HG03342 (cell line): ENCODE results near the gene CCDC13.

ENCODE experiments used
- ATAC-seq: cut with Tn5 transposase; IDR thresholded peaks from one replicate; pipeline ENCODE4 v1.9.1; 2021; ENCODE audit warnings: mild to moderate bottlenecking, moderate library complexity; ENCODE audit not compliant: unreplicated experiment

CCDC13 gene

DNA sequence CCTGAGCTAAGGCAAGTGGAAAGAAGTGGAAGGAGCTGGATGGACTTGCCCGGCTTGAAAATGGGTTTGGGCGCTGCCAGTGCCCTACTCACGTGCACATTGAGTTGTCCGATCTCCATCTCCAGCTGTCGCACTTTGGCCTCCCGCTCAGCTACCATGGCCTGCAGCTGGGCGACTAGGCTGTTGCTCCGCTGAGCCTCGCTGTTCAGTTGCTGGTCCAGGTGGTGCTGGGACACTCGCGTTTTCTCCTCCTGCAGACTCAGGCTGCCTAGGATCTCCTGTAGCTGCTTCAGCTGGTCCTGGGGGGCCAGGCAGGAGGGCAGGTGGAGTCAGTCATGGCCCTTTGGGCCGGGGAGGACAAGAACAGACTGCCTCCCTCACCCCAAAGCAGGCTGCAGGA, 37.4 kb downstream of the CCDC13 start:
- no peak for ATAC-seq

DNA sequence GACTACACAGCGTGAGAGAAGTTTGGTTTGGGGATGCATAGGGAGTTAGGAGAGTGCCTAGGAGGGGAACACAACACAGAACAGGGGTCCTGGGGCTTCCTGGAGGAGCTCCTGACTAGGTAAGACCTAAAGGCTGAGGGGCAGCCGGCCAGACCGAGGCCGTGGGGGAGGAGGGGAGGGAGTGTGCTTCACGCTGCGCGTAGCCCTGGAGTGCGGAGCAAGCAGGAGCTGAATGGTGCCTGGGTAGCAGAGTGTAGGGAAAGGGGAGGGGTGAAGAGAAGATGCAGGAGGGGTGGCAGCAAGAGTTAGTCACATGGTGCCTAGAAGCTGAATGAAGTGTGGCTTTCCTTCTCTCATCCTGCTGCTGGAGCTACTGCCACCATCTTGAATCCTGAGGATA, 38.0 kb downstream of the CCDC13 start:
- no peak for ATAC-seq

GRCh38 chr3:42734263-42734860, 38.7 kb downstream of the CCDC13 start:
- ATAC-seq = no peak

- ATAC-seq = no peak
Observed at GRCh38 chr3:42733501-42734262, 39.4 kb downstream of the CCDC13 start.

- ATAC-seq = no peak
Observed at GRCh38 chr3:42732829-42733459, 40.1 kb downstream of the CCDC13 start.

- no peak for ATAC-seq
Observed at GRCh38 chr3:42732196-42732828, 40.7 kb downstream of the CCDC13 start.

DNA sequence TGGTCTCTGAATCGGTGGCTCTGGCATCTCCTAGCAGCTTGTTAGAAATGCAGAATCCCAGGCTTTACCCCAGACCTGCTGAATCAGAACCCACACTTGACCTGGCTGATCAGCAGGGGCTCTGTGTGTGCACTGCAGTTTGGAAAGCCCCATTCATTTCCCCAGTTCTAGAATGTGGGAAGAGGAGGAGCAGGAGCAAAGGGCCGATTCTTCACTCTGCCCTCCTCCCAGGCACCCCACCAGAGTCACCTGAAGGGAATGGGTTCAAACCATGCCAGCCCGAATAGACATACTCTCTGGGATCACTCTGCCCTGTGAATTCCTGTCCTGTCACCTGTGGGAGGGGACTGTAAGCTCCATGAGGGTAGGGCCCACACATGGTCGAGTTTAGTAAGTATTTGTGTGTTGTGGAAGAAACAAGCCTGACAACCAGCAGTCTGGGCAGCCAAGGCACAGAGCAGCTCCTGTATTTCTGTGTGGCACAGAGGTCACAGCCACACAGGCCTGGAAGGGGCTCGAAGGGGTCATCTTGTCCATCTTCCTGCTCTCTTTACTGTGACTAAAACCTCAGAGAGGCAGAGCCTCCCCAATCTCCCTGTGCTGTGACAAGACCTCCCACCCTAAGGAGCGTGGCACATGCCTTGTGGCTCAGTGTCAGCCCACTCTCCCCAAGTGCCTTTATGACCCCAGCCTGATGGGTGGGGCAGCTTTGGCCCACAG, 41.4 kb downstream of the CCDC13 start:
- no peak for ATAC-seq

DNA sequence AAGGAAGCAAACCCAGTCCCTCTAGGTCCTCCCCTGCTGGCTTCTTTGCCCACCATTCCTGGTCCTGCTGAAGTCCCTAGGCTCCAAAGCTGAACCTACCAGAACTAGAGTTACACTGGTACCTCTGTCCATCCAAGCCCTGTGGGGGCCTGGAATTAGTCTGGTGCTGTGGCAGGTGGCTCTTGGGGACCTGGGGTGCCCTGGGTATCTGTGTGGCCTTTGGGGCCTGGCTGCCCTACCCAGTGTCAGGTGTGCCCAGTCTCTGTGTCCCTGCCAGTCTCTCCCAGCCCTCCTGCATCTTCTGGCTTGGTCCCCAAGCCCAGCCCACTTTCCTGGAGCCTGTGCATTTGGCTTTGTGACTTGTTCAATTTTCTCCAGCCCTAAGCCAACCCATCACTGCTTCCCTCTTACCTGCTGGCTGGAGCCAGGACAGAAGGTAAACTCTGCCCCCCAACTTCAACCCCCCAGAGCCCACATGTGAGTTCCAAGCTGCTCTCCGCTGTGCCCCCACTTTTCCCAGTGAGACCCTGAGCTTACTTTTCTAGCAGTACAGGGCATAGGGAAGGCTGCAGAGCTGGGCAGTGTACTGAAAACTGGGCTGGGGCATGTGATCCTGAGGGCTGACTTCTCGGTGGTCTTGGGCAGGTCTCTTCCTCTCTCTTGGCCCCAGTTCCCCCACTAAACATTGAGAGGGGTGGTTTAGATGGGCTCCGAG, 42.2 kb downstream of the CCDC13 start:
- no peak for ATAC-seq

DNA sequence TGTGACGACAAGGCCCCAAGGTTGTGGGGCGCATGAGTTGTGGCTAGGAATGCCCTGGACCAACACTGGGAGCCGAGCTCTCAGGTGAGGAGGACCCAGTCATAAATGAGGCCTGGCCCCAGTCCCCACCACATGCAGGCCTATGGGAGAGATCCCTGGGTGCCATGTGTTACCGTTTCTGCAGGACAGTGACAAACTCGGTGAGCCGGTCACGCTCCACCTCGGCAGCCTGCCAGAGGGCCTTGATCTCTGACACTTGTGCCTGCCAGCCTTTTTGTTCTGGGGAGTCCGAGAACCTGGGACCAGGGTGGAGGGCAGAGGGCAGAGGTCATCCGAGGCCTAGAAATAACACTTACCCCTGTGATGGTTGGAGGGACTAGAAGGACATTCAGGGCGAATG, 42.8 kb downstream of the CCDC13 start:
- no peak for ATAC-seq

DNA sequence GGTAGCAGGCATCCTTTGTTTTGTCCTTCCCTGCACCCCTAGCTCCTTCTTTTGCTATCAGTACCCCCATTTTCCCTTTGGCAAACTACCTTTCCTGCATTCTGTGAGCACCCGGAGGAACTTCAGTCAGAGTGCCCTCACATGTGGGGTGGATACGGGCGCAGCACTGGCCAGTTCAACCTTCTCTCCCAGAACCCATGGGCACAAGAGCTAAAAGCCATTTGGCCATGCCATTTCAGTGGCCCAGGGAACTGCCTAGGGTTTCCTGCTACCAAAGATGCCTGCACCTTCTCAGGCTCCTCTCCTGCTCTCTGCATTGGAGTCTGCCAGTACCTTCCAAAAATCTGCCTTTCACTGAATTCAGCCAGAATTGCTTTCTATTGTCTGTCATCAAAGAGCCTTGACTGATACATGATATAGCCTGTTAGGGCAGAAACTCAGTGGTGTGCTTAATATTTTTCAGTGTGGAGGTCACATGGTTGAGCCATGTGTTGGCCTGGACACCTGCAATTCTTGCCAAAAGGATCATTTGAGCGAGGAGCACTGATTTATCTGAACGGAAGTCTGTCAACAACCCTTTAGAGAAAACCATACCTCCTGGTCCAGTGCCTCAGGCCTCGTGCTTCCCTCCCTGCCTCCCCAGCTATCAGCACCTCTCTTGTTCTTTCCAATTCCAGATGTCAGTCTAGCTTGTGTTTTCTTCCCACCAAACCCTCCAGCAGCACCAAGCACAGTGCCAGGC, 43.5 kb downstream of the CCDC13 start:
- no peak for ATAC-seq

DNA sequence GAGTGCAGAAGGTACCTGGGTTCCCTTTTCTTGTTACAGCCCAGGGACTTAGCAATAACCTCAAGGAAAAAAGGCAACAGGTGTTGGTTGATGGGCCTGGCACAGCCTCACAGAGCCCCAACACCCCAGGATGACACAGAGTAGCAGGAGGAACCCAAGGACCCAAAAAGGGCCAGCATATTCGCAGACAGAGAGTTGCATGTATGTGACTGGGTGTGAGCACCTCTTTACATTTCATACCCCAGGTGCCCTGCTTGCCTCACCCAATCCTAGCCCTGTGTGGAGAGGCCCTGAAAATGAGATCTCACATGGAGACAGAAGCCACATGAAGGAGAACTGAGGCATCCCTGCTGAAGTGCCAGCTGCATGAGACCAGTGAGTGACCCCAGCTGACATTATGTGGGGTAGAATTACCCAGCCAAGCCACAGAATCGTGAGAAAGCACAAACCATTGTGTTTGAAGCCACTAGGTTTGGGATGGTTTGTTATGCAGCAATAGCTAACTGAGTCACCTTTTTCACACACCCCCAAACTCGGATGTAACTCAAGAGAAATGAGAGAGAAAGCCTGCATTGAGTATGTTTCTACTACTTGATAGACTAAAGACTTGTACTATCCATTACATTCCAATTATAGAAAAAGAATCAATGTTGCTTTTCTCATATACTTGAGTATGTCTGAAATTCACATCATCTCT, 44.2 kb downstream of the CCDC13 start:
- no peak for ATAC-seq

- ATAC-seq = no peak
Observed at GRCh38 chr3:42728056-42728455, 45.0 kb downstream of the CCDC13 start.

GRCh38 chr3:42725454-42725853, 47.6 kb downstream of the CCDC13 start:
- no peak for ATAC-seq

DNA sequence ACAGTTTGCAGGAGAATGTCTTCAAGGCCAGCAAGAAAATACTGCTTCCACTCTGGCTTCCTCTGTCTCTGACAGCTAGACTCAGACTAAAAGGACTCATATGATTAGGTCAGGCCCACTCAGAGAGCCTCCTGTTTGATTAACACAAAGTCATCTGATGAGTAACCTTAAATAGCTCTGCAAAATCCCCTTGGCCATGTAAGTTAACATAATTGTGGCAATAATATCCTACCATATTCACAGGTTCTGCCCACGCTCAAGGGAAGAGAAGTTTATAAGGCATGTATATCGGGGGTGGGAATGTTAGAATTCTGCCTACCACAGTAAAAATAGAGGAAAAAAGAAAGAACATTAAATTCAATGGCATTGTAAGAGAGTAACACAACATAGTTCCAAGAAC, 49.8 kb downstream of the CCDC13 start:
- no peak for ATAC-seq
